Transverse colon (tissue), 3 donors: Measurements from ENCODE around the gene PLAAT1.

ENCODE experiments used
- CTCF ChIP-seq, 5 experiments: fragments of 200-600 bp in 3 of 5; fragments of 450-650 bp in 2 of 5; sonication (generic) in 3 of 5; IDR thresholded peaks; 1 replicate in 2 of 5; 2 replicates in 3 of 5; pipeline ENCODE4 v1.5.1; 2016 to 2017; ENCODE audit warnings: antibody characterized with exemption in 5 of 5, inconsistent platforms in 3 of 5, mild to moderate bottlenecking in 2 of 5, moderate library complexity in 1 of 5
- POLR2A ChIP-seq: fragments of 450-650 bp; IDR thresholded peaks from one replicate; pipeline ENCODE4 v1.6.1; 2016; ENCODE audit warnings: antibody characterized with exemption, mild to moderate bottlenecking, moderate library complexity

- no peak for TF ChIP-seq CTCF (IDR thresholded peaks at IDR 0.05)
- TF ChIP-seq POLR2A, result no peak
Observed at GRCh38 chr3:193214445-193214844, 26.6 kb upstream of the PLAAT1 start.
